Non-pigmented ciliary epithelial cell (primary cell): ENCODE results near the gene FRMD8.
A peak's percentile ranks its signal among the peaks of the same experiment; 100 is the strongest.

Experiments used
- DNase-seq: peaks from one replicate; pipeline ENCODE4 v3.0.0-alpha.2; 2010; ENCODE audit warnings: low read depth

FRMD8 gene

DNA sequence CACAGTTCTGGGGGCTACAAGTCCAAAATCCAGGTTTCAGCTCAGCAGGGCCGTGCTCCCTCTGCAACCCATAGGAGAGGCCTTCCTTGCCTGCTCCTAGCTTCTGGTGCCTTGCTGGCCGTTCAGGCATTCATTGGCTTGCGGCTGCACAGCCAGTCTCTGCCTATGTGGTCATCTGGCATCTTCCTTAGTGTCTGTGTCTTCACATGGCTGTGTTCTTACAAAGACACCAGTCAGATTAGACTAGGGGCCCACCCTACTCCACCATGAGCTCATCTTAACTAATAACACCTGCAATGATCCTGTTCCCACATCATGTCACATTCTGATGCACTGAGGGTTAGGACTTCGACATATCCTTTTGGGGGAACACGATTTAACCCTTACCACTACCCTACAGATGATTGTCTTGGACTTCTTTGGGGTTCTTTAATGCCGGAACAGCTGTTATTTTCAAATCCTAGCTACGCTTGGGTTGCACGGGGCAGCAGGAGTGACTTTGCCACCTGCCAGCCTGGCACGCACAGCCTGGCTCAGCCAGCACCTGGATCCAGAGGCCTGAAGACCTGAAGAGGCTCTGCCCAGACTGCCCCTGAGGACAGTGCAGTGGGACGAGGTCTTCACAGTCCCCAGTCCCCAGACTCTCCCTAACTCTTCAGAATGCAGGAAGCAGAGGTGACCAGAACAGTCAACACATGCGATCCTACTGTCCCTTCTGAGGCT is 28.5 kb downstream of the FRMD8 start:
- DNase-seq = no peak

DNA sequence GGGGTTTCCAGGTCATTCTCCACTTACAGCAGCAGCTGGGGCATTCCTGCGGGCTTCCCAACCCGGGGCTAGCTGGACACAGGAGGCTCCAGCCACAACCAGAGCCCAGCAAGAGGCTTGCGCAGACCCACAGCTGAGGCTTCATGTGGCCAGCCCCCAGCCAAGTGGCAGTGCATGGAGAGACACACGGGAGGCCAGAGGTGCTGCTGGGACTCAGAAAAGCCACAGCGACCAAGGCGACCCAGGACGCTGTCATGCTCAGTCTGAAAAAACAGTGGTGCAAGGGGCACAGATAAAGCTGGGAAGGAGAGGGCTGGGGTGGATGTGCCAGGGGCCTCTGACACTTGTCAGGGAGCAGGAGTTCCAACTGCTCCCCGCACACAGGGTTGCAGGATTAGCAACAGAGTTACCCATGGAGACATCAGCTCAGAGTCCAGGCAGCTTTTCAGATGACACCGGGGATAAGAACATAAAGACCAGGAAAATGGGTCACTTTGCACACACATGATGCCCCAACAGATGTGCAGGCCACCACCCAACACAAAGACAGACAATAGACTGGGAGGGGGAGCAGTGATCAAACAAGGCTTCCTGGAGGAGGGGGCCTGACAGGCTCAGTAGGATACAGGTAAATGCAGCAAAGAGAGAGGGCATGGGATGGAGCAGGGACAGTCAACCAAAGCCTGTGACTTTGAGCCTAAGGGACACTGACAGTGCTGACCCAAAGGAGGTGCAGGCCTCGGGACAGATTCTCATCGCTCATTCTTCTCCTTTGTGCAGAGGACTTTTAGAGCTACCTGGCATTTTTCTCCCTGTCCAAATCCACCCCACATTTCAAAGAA is 29.3 kb downstream of the FRMD8 start:
- DNase-seq = no peak

DNA sequence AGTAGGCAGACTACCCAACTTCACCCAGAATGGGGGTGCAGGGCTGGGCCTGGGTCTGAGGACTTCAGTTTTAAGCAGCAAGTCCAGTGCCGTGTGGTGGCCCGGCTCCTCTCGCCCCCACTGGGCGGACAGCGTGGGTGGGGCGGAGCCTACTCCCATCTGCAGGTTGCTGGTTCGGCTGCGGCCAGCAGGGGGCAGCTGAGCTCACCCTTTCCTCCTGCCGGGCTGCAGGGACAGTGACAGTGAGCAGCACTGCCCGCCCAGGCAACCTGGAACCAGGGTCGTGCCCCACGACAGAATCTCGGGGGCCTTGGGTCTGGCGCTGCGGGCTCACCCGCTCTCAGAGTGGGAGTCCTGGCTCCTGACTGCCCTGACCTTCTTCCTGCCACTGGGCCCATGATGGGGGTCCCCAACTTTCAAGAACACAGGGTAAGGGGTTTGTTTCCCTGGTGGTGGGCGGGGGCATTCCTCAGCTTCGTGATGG is 29.9 kb downstream of the FRMD8 start:
- no peak for DNase-seq

DNA sequence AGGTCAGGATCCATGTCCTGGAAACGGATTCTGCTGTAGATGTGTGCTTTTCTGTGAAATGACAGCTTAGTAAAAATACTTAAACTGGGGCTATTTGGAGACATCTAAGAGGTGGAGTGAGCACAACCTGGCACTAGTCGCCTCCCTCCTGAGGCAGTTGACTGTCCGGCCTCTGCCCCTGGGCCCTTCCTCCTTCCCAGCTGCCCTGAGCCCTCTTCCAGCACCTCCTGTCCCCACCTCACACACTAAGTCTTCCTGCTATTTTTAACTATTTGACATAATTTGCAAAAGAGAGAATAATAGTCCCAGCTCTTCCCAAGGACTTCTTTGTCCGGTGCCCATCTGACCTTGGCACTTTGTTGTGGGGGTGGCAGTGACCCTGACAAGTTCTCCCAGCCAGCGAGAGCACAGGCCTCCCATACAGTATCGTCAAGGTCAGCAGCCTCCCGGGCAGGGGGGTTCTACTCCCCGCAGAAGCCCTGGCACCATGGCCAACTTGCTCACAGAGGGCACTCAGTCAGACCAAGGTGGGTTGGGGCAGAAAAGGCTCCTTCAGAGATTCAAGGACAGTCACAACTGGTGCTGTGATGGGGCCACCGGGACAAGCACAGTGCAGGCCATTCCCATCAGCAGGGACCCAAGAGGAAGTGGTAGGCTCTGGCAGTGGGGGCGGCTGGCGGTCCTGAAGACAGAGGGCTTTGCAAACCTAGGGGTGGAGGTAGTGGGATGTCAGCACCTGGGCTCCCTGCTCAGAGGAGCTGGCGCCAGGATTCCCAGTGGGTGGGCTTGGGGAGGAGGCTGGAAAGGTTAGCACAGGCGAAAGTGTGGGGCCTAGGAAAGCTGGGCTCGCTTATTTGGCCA is 30.6 kb downstream of the FRMD8 start:
- no peak for DNase-seq

DNA sequence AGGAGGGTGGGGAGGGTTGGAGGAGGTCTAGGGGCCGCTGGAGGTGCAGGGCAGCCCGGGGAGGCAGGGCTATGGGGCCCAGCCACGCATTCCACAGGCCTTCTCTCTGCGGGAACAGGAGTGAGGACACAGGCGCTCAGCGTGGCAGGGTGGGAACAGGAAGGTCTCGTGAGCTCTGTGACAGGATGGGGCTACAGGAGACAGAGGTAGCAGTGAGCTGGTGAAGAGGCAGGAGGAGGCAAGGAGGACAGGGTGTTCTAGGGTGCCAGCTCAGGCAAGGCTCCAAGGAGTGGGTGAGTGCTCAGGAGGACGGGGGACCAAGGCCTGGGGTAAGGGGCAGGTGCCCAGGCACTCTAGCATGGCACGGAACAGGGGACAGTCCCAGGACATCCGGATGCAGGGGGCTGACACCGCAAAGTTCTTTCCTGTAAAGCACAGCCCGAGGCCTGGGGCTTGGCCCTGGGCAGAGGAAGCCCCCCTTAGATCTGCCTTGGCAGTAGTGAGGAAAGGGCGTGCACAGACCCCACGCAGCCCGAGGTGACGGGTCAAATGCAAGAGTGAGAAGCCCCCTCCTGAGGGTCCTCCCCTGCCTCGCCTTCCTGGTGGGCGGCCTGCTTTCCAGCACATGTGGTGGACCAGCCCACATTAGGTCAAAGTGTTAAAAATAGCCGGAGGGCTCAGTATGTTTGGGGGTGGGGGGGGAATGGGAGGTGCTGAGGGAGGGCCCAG is 31.4 kb downstream of the FRMD8 start:
- no peak for DNase-seq

DNA sequence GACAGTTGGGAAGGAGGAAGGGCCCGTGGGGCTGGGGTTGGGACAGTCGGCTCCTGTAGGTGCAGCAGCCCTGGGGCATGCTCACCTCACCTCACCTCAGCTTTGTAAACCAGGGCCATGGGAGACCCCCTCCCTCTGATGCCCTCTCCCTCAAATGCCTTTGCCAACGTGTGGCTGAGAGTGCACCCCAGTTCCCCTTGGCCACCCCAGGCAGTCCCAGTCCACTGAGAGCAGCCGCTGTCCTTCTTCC is 31.9 kb downstream of the FRMD8 start:
- no peak for DNase-seq

DNA sequence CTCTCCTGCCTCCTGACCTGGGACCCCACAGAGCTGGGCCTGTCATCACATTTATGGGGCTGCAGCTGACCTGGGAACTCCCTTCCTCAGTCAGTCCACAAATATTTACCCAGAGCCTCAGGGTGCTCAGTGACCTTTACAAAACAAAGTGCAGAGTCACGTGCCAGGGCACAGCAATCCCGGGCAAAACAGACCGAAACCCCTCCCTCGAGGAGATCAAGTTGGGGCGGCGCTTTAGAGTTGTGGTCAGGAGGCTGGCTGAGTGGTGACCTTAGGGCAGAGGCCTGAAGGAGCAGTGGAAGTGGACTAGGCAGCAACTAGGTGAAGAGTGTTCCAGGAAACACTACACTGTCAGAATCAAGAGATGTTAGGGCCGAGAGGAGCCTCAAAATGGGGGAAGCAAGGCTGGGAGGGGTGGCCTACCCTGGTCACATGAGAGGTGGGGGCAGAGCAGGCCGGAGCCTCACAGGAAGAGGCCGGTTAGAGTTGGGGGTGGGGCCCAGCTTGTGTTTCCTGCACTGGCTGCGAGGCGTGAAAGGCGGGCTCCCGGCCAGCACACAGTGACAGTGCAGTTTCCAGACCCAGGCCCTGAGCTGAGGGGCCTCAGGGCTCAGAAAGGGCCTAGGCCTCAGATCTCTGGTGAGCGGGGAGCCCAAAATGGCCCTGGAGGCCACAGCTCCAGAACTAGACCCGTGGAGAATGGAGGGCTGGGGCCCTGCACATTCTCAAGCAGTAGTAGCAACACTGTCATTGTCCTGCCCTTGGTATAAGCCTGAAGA is 32.4 kb downstream of the FRMD8 start:
- DNase-seq = no peak

DNA sequence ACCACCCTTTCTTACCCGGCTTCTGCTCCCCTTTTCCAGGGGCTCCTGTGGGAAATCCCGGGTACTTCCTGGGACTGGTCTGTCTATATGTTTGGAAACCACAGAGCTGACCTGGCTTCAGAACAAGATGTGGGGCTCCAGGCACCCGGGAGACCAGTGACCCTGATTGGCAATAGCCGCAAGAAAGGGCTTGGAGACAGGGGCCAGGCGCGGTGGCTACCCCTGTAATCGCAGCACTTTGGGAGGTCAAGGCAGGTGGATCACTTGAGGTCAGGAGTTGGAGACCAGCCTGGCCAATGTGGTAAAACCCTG is 33.0 kb downstream of the FRMD8 start:
- no peak for DNase-seq

DNA sequence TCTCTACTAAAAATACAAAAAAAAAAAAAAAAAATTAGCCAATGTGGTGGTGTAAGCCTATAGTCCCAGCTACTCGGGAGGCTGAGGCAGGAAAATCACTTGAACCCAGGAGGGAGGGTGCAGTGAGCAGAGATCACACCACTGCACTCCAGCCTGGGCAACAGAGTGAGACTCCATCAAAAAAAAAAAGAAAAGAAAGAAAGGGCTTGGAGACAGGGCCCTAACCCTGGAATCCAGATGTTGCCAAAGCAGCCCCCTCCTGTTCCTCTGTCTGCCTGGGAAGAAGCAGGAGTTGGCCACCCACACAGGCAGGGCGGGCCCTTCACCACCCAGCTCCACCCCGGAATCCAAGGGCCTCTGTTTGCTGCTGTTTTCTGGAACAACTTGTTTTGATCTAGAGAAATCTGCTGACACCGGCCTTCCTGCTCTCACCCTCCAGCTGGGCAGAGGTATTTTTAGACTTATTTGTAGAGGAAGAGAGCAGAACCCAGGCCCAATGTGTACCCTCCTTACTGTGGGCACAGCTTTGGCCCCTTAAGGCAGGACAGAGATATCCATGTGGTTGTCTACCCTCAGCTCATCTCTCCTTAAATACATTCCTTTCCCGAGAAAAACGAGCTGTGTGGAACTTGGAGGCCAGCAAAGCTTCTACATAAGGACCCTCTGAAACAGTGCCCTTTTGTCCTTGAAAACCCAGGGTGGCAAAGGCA is 33.5 kb downstream of the FRMD8 start:
- no peak for DNase-seq

DNA sequence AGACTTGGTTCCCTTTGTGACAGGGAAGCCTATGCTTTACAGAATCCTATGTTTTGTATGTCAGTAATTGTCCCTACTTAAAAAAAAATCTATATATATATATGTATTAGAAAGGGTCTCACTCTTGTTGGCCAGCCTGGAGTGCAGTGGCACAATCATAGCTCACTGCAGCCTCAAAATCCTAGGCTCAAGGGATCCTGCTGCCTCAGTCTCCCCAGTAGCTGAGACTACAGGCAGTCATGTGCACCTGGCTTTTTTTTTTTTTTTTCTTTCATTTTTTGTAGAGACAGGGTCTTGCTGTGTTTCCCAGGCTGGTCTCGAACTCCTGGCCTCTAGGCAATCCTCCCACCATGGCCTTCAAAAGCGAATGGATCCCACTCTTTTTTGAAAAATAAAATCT is 34.1 kb downstream of the FRMD8 start:
- DNase-seq = no peak

DNA sequence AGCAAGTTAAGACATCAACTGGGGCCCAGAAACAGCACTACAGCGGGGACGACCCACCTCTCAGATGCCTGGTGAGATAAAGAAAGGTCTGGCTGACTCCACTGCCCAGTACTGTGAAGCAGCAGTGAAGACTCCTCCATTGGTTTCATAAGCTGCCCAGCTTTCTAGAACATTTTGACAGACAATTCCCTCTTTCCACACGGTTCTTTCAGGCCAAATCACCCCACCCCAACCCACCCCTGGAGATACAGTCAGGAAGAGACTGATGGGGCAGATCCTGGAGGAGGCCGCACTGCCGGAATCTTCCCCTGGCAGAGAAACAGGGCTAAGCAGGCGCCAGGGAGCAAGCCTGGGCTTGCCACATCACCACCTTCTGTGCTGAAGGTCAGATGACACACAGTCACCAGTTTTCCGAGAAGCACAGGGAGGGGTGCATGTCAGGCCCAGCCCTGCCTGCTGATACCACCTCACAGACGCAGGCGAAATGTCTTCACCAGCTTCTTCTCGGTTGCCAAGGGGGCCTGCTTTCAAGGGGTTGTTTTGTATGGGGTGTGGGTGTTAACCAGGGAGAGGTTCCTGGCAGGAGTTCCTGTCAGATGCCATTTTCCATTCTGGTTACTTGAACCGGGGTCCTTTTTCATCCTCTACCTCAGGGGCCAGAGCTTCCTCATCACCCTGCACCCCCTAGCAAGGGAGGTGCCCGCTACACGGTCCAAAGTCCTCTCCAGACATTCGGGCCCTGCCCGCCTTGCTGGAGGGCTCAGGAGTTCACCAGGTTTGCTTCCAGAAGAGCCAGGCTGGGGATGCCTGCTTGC is 34.7 kb downstream of the FRMD8 start:
- DNase-seq = peak; percentile 93

DNA sequence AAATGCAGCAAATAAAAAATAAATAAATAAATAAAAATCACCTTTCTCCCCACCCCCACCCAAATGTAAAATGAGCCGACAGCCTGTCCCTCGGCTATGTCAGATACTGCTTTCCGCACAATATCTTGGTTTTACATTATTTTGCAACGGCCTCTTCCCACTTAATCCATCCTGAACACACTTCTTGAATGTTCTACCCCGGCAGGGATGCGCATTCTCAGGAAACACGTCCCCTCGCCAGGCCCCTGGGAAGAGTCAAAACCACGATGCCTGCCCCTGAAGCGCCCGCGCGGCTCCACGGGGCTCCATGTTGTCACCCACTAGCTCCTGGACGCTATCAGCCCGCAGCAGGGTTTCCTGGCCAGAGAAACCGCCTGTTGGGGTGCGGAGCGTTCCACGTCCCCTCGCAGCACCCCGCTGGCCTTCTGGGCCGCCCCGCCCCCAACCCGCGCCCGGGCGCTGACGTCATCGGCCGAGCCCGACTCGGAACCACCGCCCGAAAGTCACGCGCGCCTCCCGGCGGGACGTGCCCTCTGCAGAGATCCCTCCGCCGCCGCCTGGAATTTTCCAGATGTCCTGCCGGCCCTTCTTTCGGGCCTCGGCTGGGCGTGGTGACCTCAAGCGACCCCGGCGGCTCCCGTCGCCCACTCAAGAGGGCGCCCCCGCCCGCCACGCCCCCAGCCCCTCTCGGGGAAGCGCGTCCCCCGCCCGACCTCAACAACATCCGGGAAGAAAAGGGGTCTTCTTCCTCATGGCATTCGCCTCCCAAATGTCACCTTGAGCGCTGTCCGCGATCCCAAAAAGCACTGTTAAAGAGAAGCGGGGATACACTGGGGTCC is 35.6 kb downstream of the FRMD8 start:
- no peak for DNase-seq

DNA sequence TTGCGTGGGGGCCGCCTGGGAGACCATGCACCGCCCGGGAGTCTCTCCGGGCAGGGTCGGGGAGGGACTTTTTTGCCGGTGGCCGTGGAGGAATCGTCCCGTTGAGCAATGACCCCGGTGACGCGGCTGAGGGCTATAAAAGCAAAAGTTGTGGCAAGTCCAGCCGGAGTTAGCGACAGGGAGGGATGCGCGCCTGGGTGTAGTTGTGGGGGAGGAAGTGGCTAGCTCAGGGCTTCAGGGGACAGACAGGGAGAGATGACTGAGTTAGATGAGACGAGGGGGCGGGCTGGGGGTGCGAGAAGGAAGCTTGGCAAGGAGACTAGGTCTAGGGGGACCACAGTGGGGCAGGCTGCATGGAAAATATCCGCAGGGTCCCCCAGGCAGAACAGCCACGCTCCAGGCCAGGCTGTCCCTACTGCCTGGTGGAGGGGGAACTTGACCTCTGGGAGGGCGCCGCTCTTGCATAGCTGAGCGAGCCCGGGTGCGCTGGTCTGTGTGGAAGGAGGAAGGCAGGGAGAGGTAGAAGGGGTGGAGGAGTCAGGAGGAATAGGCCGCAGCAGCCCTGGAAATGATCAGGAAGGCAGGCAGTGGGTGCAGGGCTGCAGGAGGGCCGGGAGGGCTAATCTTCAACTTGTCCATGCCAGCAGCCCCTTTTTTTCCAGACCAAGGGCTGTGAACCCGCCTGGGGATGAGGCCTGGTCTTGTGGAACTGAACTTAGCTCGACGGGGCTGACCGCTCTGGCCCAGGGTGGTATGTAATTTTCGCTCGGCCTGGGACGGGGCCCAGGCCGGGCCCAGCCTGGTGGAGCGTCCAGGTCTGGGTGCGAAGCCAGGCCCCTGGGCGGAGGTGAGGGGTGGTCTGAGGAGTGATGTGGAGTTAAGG is 36.4 kb downstream of the FRMD8 start, which contains the start of gene NEAT1:
Gene NEAT1 (plus strand): TSS at position 166 of the 883 bp plus-strand sequence.
- DNase-seq = no peak

DNA sequence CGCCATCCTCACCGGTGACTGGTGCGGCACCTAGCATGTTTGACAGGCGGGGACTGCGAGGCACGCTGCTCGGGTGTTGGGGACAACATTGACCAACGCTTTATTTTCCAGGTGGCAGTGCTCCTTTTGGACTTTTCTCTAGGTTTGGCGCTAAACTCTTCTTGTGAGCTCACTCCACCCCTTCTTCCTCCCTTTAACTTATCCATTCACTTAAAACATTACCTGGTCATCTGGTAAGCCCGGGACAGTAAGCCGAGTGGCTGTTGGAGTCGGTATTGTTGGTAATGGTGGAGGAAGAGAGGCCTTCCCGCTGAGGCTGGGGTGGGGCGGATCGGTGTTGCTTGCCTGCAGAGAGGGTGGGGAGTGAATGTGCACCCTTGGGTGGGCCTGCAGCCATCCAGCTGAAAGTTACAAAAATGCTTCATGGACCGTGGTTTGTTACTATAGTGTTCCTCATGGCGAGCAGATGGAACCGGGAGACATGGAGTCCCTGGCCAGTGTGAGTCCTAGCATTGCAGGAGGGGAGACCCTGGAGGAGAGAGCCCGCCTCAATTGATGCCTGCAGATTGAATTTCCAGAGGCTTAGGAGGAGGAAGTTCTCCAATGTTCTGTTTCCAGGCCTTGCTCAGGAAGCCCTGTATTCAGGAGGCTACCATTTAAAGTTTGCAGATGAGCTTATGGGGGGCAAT is 37.2 kb downstream of the FRMD8 start:
- DNase-seq = no peak

DNA sequence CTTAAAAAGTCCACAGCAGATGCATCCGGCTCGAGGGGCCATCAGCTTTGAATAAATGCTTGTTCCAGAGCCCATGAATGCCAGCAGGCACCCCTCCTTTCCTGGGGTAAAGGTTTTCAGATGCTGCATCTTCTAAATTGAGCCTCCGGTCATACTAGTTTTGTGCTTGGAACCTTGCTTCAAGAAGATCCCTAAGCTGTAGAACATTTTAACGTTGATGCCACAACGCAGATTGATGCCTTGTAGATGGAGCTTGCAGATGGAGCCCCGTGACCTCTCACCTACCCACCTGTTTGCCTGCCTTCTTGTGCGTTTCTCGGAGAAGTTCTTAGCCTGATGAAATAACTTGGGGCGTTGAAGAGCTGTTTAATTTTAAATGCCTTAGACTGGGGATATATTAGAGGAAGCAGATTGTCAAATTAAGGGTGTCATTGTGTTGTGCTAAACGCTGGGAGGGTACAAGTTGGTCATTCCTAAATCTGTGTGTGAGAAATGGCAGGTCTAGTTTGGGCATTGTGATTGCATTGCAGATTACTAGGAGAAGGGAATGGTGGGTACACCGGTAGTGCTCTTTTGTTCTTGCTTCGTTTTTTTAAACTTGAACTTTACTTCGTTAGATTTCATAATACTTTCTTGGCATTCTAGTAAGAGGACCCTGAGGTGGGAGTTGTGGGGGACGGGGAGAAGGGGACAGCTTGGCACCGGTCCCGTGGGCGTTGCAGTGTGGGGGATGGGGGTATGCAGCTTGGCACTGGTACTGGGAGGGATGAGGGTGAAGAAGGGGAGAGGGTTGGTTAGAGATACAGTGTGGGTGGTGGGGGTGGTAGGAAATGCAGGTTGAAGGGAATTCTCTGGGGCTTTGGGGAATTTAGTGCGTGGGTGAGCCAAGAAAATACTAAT is 38.0 kb downstream of the FRMD8 start:
- DNase-seq = no peak
